Uterus (tissue), 4 donors: ENCODE data around the gene SHROOM3. TPM values are rescaled to one million over a fixed set of nuclear protein-coding genes. Genes with fewer than 3 reads are reported as not detected.

Experiments used
- DNase-seq, 2 donors: peaks; one replicate each; pipeline ENCODE4 v3.0.0-alpha.2; 2019 to 2020
- H3K27ac ChIP-seq, 2 donors: fragments of 200-600 bp; sonication (generic); 1 replicate in 1 of 2; 2 replicates in 1 of 2; pipeline ENCODE4 v1.5.1; 2016 to 2018
- H3K27me3 ChIP-seq, 2 donors: fragments of 200-600 bp; sonication (generic); one replicate each; pipeline ENCODE4 v1.5.1; 2018 to 2019; ENCODE audit warnings: control low read depth in 1 of 2
- H3K36me3 ChIP-seq, 2 donors: fragments of 200-600 bp; sonication (generic); one replicate each; pipeline ENCODE4 v1.5.1; 2019; ENCODE audit warnings: control low read depth in 1 of 2
- H3K4me1 ChIP-seq, 2 donors: fragments of 200-600 bp; sonication (generic); one replicate each; pipeline ENCODE4 v1.5.1; 2018 to 2019; ENCODE audit warnings: control low read depth in 1 of 2
- H3K4me3 ChIP-seq, 2 donors: fragments of 200-600 bp; sonication (generic); 1 replicate in 1 of 2; 2 replicates in 1 of 2; pipeline ENCODE4 v1.5.1; 2018 to 2019; ENCODE audit warnings: mild to moderate bottlenecking in 1 of 2
- H3K9me3 ChIP-seq, 2 donors: fragments of 200-600 bp; sonication (generic); one replicate each; pipeline ENCODE4 v1.5.1; 2019; ENCODE audit warnings: control low read depth in 1 of 2
- CTCF ChIP-seq, 4 experiments: fragments of 200-600 bp in 2 of 4; fragments of 450-650 bp in 2 of 4; sonication (generic) in 2 of 4; IDR thresholded peaks; one replicate each; pipeline ENCODE4 v1.5.1; 2016 to 2019; ENCODE audit warnings: antibody characterized with exemption in 4 of 4, mild to moderate bottlenecking in 2 of 4, moderate library complexity in 1 of 4
- POLR2A ChIP-seq, 2 donors: fragments of 450-650 bp; IDR thresholded peaks; one replicate each; pipeline ENCODE4 v1.6.1; 2016; ENCODE audit warnings: antibody characterized with exemption in 2 of 2, mild to moderate bottlenecking in 1 of 2, moderate library complexity in 1 of 2
- intact Hi-C: fragments of 100-400 bp; cut with DNase I; formaldehyde crosslinking; loops from one replicate; pipeline ENCODE4 v1.15.1; 2023; ENCODE audit warnings: low total_unique reads
- total RNA-seq, 4 donors: library from RNA; depleted of rRNA in 3 of 4; stranded (reverse); fragments of >200 nt in 3 of 4; gene quantifications; one replicate each; pipeline versions ENCODE4 v1.1.0 to v1.2.4, GENCODE V29; 2014 to 2023
- donor health status: DM: yes; HTN: yes; CAD: no.

Gene SHROOM3
- total RNA-seq, 4 donors from 2014 or later: 1.5 to 24.1 (median 3.4) TPM

GRCh38 chr4:76762137-76763130 is 327.4 kb downstream of the SHROOM3 start:
- H3K27ac ChIP-seq: no peak overlapping the region
- no peaks in the 10 kb centered on the region for H3K9me3 ChIP-seq
- TF ChIP-seq CTCF (IDR thresholded peaks at IDR 0.05) (no peak), POLR2A (IDR thresholded peaks at IDR 0.05) (no peak)
- H3K4me1 ChIP-seq: no peaks in the 10 kb centered on the region
- intact Hi-C loops: no loop called here
- DNase-seq: no peak
- H3K27me3 ChIP-seq: no peaks in the 10 kb centered on the region
- no peaks in the 10 kb centered on the region for H3K36me3 ChIP-seq
- no peak overlapping the region for H3K4me3 ChIP-seq

- H3K9me3 ChIP-seq: no peaks in the 10 kb centered on the region
- intact Hi-C loops: no loop called here
- no peak overlapping the region for H3K27ac ChIP-seq
- H3K4me3 ChIP-seq: no peak overlapping the region
- H3K27me3 ChIP-seq: no peaks in the 10 kb centered on the region
- no peak for TF ChIP-seq CTCF (IDR thresholded peaks at IDR 0.05)
- TF ChIP-seq POLR2A (IDR thresholded peaks at IDR 0.05): no peak
- no peaks in the 10 kb centered on the region for H3K36me3 ChIP-seq
- no peak for DNase-seq
- no peaks in the 10 kb centered on the region for H3K4me1 ChIP-seq
These were observed 329.2 kb downstream of the SHROOM3 start for GRCh38 chr4:76764251-76764650.

GRCh38 chr4:76765473-76766183 is 330.6 kb downstream of the SHROOM3 start:
- H3K9me3 ChIP-seq: no peaks in the 10 kb centered on the region
- H3K36me3 ChIP-seq: no peaks in the 10 kb centered on the region
- no peaks in the 10 kb centered on the region for H3K27me3 ChIP-seq
- intact Hi-C loops: no loop called here
- no peak overlapping the region for H3K4me3 ChIP-seq
- TF ChIP-seq POLR2A (IDR thresholded peaks at IDR 0.05) (no peak), CTCF (IDR thresholded peaks at IDR 0.05) (no peak)
- no peak for DNase-seq
- H3K4me1 ChIP-seq: no peaks in the 10 kb centered on the region
- no peak overlapping the region for H3K27ac ChIP-seq

GRCh38 chr4:76767983-76768382 is 333.0 kb downstream of the SHROOM3 start:
- H3K4me3 ChIP-seq: no peak overlapping the region
- no peaks in the 10 kb centered on the region for H3K9me3 ChIP-seq
- no peaks in the 10 kb centered on the region for H3K36me3 ChIP-seq
- TF ChIP-seq POLR2A (IDR thresholded peaks at IDR 0.05): no peak
- TF ChIP-seq CTCF (IDR thresholded peaks at IDR 0.05): no peak
- intact Hi-C loops: no loop called here
- DNase-seq: no peak
- H3K4me1 ChIP-seq: no peaks in the 10 kb centered on the region
- H3K27me3 ChIP-seq: no peaks in the 10 kb centered on the region
- H3K27ac ChIP-seq: no peak overlapping the region
